GM23248 (cell line): ENCODE results near the gene FADS1.

Source experiments
- EZH2 ChIP-seq: fragments of 200-600 bp; sonication (generic); IDR thresholded peaks from 2 replicates; pipeline ENCODE4 v1.6.1; 2018; ENCODE audit warnings: antibody characterized with exemption, mild to moderate bottlenecking; ENCODE audit not compliant: insufficient read depth, poor library complexity, severe bottlenecking
- EZH2phosphoT487 ChIP-seq: fragments of 200-600 bp; sonication (generic); IDR thresholded peaks from 2 replicates; pipeline ENCODE4 v1.6.1; 2018; ENCODE audit warnings: antibody characterized with exemption, moderate library complexity, mild to moderate bottlenecking, low read depth; ENCODE audit not compliant: insufficient read depth

GRCh38 chr11:61828629-61829407 lies 12.0 kb upstream of the FADS1 start:
- no peak for TF ChIP-seq EZH2
- no peak for TF ChIP-seq EZH2phosphoT487
